HG03108 (cell line): ENCODE data around the gene STK16.
A peak's percentile ranks its signal among the peaks of the same experiment; 100 is the strongest.
"Not testable (repeated sequence)": the region's sequence is repeated elsewhere in the genome, so short reads cannot be mapped to it uniquely, and the experiment has no call there.

ENCODE experiments used
- ATAC-seq: cut with Tn5 transposase; IDR thresholded peaks from one replicate; pipeline ENCODE4 v1.9.1; 2021; ENCODE audit warnings: moderate library complexity; ENCODE audit not compliant: unreplicated experiment

Gene STK16, protein sequence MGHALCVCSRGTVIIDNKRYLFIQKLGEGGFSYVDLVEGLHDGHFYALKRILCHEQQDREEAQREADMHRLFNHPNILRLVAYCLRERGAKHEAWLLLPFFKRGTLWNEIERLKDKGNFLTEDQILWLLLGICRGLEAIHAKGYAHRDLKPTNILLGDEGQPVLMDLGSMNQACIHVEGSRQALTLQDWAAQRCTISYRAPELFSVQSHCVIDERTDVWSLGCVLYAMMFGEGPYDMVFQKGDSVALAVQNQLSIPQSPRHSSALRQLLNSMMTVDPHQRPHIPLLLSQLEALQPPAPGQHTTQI

DNA sequence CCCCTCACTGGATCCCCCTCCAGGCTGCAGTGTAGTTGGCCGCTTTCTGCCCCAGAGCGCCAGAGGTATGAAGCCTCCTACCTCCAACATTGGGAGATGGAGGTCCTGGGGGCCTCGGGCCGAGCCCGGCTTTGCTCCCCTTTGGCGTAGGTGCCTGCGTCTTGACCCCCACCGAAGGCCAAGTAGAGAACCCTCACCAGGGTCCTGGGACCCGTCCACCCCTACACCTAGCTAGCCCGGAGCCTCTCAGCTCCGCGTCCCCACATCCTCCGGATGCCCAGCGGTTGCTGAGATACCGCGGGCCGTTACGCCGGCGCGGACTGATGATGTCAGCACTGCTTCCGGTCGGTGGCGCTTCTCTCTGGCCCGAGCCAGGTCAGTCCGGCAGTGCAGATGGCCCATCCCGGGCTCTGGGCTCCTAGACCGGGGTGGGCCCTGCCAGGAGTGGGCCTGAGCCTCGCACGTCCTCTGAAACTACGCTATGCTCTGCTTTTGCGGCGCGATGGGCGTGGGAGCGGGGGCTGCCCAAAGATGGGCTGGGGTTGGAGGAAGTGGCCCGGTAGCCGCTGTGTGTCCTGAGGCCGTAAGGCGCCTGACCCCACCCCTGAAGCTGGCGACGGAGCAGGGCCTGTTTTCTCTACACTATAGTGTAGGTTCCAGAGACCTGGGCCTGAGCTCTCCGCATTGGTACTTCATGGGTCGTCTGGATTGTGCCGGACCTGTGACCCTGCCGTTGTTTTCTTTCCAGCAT, at the start of gene STK16, which contains the start of gene GLB1L:
Gene STK16 (plus strand): TSS at position 332 of the 751 bp plus-strand sequence. CDS start 521 bp downstream, outside the sequence.
Gene GLB1L (minus strand): TSS at position 297 of the 751 bp plus-strand sequence. CDS start 1,871 bp downstream, outside the sequence.
- ATAC-seq, result peak; percentile 50

DNA sequence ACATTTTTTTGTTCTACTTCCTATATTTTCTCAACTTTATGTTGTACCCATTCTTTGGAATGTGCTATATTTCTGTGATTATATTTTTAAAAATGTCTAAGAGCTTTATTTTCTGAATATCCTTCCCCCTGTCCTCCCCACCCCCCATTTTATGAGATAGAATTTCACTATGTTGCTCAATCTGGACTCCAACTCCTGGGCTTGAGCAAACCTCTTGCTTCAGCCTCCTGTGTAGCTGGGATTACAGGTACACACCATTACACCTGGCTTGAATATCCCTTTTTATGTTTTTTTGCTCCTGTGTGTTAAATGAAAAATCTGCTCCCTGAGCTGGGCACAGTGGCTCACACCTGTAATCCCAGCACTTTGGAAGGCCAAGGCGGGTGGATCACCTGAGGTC, 47.9 kb upstream of the STK16 start:
- ATAC-seq, result no peak

DNA sequence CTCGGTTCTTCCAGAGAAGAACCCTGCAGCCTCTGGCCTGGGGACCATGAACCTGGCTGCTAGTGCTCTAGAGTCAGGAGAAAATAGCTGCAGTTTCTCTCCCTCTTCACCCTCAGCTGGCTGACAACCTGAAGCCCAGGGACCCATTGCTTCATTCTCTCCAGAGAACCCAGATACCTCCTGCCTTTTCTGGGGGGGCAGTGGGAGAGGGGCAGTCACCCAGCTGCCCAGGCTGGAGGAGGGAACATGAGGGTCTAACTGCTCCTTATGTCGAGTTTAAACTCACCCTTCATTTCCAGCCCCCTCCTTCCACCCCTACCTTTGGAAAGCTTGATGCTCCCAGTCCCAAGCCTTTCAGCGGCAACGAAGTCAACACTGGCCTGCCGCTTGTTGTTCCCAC, 46.3 kb upstream of the STK16 start:
- ATAC-seq, result no peak

DNA sequence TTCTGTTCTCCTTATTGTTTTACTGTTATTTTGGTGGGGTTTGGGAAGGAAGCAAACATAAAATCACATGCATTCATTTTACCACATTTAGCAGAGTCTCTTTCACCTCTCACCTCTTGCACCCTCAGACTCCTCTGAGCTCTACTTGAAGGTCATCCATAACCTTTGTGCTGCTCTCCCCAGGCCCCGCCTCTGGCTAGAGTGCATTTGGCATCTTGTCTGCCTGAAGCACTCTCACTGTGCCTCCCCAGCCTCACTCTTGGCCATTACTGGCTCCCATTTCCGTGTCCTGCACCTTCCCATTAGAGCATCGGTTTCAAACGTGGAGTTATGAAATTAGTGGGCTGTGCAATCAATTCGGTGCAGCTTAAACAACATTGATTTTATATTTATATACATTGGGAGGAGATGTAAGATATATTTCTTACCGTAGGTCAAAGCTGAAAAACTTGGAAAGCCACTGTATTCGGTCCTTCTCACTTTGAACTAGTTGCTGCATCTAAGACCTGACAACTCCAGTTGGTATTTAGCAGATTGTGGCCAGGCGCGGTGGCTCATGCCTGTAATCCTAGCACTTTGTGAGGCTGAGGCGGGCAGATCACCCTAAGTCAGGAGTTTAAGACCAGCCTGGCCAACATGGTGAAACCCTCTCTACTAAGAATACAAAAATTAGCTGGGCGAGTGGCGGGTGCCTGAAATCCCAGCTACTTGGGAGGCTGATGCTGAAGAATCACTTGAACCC, 45.6 kb upstream of the STK16 start:
- no peak for ATAC-seq

DNA sequence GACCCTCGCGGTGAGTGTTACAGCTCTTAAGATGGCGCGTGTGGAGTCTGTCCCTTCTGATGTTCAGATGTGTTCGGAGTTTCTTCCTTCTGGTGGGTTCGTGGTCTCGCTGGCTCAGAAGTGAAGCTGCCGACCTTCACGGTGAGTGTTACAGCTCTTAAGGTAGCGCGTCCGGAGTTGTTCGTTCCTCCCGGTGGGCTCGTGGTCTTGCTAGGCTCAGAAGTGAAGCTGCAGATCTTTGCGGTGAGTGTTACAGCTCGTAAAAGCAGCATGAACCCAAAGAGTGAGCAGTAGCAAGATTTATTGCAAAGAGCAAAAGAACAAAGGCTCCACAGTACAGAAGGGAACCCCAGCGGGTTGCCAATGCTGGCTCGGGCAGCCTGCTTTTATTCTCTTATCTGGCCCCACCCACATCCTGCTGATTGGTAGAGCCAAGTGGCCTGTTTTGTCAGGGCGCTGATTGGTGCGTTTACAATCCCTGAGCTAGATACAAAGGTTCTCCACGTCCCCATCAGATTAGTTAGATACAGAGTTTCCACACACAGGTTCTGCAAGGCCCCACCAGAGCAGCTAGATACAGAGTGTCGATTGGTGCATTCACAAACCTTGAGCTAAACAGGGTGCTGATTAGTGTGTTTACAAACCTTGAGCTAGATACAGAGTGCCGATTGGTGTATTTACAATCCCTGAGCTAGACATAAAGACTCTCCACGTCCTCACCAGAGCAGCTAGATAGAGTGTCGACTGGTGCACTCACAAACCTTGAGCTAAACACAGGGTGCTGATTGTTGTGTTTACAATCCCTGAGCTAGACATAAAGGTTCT, 44.6 kb upstream of the STK16 start:
- not testable (repeated sequence) for ATAC-seq

DNA sequence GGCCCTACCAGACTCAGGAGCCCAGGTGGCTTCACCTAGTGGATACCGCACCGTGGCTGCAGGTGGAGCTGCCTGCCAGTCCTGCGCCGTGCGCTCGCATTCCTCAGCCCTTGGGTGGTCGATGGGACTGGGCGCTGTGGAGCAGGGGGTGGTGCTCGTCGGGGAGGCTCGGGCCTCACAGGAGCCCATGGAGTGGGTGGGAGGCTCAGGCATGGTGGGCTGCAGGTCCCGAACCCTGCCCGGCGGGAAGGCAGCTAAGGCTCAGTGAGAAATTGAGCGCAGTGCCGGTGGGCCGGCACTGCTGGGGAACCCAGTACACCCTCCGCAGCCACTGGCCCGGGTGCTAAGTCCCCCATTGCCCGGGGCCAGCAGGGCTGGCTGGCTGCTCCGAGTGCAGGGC, 43.9 kb upstream of the STK16 start:
- not testable (repeated sequence) for ATAC-seq

GRCh38 chr2:219204425-219205164, 40.7 kb upstream of the STK16 start:
- ATAC-seq, result no peak

GRCh38 chr2:219205165-219205538, 40.1 kb upstream of the STK16 start:
- ATAC-seq, result no peak

GRCh38 chr2:219205981-219206327, 39.3 kb upstream of the STK16 start:
- no peak for ATAC-seq

- peak; percentile 98 for ATAC-seq
Observed at GRCh38 chr2:219206328-219207133, 38.7 kb upstream of the STK16 start, which contains the start of gene ZFAND2B. ZFAND2B (plus strand) TSS chr2:219206782; CDS start chr2:219206988, 206 bp downstream.

- ATAC-seq, result no peak
Observed at GRCh38 chr2:219207134-219207883, 38.0 kb upstream of the STK16 start.

GRCh38 chr2:219207884-219208740, 37.2 kb upstream of the STK16 start:
- ATAC-seq, result no peak

DNA sequence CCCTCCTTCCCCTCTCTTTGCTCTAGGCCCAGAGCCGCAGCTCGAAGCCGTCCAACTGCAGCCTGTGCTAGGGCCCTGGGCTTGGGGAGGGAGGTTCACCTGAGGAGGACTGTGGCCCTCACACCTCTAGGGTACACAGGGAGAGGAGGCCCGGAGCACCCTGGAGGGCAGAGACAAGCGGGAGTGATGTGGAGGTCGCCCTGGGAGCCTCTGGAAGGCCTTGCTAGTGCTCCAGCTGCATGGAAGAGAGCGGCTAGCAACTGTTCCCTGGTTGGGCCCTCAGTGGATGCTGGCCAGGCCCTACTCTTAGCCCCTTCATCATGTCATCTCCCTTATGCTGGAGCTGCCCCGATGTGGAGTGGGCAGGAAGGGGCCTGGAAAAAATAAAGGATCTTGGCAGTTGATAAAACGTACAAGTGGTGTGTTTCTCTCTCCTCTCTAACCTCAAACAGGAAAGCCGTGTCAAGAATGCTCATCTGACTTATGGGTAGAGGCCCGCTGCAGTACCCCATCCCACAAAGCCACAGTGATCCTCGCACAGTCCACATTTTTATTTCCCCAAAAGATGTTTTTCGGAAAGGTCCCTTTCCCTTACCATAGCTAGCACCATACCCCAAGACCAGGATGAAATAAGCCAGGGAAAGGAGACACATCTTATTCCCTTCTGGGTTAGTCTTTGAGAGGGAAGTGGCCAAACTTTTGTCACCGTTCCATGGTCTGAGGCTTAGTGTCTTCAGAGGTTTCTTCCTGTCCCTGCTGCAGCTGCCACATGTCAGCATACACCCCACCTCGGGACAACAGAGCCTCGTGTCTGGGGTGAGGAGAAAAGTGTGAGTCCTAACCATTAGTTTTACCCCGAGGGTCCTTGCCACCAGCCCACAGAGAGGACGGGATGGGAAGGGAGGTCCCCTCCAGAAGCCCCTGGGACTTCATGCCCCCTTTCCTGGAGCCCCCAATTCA, 35.8 kb upstream of the STK16 start:
- ATAC-seq, result no peak

DNA sequence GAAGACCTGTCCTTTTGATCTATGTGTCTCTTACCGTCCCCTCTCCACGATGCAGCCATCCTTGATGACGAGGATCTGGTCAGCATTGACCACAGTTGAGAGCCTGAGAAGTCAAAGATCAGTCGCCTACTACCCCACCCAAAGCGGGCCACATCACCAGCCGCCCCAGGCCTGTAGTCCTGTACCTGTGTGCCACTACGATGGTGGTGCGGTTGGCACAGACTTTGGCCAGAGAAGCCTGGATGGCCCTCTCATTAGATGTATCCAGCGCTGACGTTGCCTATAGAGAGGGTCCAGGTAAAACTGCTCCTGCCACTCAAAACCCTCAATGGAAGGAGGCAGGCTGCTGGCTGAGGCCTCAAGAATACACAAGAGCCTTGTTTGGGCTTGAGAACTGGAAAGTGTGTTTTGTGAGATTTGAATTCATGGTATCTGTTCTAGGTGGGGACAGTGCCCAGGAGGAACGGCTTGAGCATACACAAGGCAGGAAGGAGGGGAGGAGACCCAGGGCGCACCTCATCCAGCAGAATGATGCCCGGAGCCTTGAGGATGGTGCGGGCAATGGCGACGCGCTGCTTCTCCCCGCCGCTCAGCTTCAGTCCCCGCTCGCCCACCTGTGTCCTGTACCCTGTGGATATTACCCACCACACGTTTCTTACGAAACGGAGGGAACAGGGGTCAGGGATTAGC, 34.9 kb upstream of the STK16 start:
- no peak for ATAC-seq

- no peak for ATAC-seq
Observed at GRCh38 chr2:219210886-219211362, 34.4 kb upstream of the STK16 start.

GRCh38 chr2:219213026-219213415, 32.3 kb upstream of the STK16 start:
- no peak for ATAC-seq
